HG02588 (cell line): ENCODE measurements around the gene COX4I1.

Source experiments
- ATAC-seq: cut with Tn5 transposase; IDR thresholded peaks from one replicate; pipeline ENCODE4 v1.9.1; 2021; ENCODE audit warnings: mild to moderate bottlenecking, moderate library complexity; ENCODE audit not compliant: unreplicated experiment

COX4I1 gene

GRCh38 chr16:85765767-85766166, 33.7 kb upstream of the COX4I1 start:
- no peak for ATAC-seq

- no peak for ATAC-seq
Measured at GRCh38 chr16:85767531-85767930, 32.0 kb upstream of the COX4I1 start.

GRCh38 chr16:85768199-85768598, 31.3 kb upstream of the COX4I1 start:
- no peak for ATAC-seq

DNA sequence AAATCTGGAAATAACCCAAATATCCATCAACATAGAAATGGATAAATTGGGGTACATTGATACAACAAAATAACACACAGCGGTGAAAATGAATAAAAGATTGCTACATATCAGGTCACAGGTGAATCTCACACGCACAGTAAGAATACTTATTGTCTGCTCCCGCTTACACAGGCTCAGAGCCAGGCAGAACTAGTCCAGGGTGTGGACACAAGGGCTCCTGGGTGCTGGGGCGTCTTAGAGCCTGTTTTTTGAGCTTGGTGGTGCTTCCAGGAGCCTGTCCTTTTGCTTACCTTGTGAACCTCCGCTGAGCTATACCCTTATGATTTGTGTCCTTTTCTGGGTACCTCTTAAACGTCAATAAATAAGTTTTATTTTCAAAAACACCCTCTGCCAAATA, 28.8 kb upstream of the COX4I1 start:
- ATAC-seq: no peak

DNA sequence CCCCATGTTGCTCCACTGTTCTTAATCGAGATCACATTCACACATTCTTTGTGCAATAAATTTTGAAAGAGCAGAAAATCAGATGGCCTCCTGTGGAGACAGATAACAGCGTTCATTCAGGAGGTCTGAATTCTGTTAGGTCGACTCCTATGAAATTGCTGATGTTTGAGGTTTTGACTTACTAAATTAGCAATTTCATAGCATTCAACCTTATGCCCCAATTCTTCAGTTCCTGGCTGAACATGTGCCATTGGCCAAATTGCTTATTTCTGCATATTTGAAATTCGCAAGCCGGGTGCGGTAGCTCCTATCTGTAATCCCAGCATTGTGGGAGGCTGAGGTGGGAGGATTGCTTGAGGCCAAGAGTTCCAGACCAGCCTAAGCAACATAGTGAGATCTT, 26.5 kb upstream of the COX4I1 start:
- no peak for ATAC-seq

DNA sequence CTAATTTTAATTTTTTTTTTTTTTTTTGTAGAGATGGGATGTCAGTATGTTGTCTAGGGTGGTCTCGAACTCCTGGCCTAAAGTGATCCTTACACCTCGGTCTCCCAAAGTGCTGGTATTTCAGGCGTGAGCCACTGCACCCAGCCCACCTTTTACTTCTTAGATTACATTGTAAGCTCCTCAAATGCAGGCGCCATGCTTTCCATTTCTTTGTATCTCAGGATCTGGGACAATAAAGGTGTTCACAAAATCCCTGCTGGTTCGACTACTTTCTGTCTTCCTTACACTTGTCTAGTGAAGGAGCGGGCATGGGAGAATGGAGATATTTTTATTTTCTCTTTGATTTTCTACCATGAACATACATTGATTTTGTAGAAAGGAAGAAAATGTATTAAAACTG, 25.4 kb upstream of the COX4I1 start:
- ATAC-seq: no peak

DNA sequence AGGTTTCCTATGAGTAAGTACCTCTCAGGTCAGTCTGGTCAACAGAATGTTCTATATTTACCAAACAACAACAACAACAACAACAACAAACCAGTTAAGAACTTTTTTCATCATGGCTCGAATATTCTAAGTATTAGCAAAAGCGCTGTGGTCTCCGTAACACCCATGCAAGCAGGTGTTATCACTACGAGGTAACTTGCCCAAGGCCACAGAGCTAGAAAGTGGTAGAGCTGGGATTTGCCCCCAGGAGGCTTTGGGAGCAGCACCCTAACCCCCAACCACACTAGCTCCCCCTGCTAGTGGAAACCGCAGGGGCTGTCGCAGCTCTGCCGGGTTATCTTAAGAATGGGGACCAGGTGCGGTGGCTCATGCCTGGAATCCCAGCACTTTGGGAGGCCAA, 24.7 kb upstream of the COX4I1 start:
- no peak for ATAC-seq

DNA sequence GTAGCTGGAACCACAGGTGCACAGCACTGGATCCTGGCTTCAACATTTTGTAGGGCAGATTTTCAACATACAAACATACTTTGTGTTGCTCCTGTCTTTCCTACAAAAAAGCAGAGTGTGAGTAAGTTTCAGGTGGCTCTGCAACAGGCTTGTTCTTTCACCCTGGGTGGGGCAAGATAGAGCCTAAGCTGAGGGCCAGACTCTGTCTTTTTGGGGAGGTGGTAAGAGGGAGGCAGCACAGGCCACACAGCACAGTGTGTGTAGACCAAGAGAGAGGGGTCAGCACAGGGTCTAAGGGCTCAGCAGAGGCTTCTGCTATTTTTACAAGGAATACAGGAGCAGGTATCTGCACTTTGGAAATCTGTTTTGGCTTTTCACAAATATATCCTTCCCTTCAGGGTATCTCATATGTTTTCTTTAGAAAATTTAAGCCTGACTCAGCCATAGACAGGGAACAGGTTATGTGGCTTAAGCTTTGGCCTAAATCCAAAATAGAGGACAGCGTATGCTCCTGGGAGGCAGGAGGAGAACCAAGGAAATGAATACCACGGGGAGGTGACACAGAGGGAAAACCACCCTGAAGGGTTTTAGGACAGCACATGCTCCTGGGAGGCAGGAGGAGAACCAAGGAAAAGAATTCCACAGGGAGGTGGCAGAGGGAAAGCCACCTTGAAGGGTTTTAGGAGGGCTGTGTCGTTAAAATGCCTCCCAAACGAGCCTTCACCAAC, 21.7 kb upstream of the COX4I1 start:
- no peak for ATAC-seq

DNA sequence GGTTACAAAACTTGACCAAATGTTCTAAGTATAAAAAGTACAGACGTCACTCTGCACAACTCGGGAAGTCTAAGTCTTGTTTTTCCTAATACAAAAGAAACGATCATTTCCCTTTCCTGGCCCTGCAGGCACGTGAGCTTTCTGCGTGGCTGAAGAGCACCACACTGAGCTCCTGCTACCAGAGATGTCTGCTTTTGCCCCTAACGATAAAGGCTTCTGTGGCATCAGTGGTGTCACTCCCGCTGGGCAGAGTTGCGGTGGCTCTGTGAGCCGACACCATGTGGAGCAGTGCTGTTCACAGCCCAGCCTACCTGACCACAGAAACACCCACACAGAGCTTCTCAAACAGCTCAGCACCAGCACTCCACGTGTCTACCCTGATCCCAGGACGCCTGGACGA, 20.6 kb upstream of the COX4I1 start:
- ATAC-seq: no peak

- ATAC-seq: no peak
Measured at GRCh38 chr16:85780281-85780680, 19.2 kb upstream of the COX4I1 start.

- no peak for ATAC-seq
Measured at GRCh38 chr16:85781156-85781555, 18.3 kb upstream of the COX4I1 start.

- ATAC-seq: no peak
Measured at GRCh38 chr16:85781695-85782370, 17.7 kb upstream of the COX4I1 start.

DNA sequence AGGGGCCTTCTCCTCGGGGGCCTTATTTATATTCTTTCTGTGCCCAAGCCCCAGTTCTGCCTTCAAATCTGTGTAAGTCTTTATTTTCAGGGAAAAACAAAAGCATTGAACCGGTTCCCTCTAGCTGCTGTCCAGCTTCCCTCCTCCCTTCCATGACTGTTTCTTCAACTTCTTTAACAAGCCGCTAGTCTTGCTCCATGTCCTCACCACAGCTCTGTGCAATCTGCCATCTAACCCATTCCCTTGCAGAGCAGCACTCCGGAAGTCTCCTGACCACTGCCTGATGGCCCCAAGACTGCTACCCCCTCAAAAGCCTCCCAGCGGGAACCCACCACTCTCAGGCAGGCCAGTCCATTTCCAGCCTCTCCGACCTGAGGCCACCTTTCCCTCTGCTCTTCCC, 17.0 kb upstream of the COX4I1 start:
- no peak for ATAC-seq

DNA sequence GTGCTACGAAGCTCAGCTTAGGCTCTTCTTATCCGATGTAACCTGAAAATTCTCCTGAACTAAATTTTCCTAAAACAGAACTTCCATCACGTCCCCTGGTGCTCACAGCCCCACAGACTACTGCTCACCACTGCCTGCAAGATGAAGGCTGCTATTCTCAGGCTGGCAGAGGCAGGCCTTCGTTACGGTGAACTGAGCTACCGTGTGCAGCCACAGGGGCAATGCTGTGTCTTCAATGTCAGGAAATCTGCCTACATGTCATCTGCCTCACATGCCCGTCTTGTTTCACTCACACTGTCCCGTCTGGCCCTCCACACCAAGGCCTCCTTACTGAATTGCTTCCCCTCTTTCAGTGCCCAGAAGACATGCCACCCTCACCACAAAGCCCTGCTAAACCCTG, 16.1 kb upstream of the COX4I1 start:
- no peak for ATAC-seq

GRCh38 chr16:85784813-85785212, 14.7 kb upstream of the COX4I1 start:
- ATAC-seq: no peak

GRCh38 chr16:85785927-85786326, 13.6 kb upstream of the COX4I1 start:
- no peak for ATAC-seq

DNA sequence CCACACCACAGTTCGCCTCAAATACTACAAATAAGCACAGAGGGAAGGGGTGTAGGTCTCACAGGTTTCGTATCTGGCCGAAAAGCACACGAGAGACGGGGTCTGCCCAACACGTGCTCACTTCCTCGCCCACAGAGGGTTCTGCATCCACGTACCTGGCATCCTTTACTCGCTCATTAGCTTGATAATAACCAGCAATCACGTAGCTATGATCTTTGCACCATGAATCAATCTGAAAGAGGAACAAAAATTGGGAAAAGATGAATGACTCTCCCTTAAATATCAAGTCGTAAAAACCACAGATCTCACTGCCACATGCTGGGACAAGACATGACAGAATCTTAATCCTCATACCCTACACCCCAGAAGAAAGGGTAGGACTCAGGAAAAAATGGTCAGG, 10.7 kb upstream of the COX4I1 start:
- ATAC-seq: no peak

- ATAC-seq: no peak
Measured at GRCh38 chr16:85789773-85790172, 9.7 kb upstream of the COX4I1 start.

DNA sequence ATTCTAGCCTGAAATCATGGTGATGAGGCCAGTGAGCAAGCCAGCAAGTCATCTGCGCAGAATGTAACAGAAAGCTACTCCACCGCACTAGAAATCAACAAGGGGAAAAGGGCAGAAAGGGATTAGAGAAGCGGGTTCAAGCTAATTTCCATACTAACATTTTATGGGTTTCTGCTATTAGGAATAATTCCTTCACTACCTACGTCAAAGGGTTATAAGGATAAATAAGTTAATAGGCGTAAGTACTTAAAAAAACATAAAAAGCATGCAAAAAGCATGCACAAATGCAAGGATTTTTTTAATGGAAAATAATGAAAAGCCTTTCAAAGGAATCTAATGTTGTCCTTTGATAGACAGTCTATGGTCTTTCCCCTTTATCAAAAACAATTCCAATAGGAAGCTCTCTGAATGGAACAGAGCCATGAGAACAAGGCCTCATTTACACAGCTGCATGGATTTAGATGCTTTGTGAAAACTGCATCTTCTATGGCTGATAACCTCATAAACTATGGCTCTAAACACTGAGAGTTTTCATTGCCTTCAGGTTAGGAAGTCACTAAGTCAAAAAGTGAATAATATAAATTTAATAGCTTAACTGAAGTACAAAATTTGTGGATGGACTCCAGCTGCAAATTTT, 5.7 kb upstream of the COX4I1 start:
- no peak for ATAC-seq

DNA sequence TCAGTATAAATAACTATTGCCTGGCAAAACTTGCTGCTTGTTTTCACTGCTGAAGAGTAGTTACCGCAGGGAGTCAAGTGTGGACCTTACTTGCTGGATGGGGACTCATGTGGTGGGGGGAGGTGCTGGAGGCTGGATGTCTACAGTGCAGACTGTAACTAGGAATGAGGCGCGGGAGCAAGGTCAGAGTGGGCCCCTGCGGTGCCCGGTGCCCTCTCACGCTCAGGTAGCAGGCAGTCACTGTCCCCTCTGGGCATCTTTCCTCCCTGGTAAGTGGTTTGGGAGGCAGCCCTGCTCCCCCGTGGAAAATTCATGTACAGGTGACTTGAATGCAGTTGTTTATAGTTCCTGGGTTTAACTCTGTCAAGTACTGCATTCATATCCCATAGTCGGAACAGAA, 4.8 kb upstream of the COX4I1 start:
- ATAC-seq: no peak

DNA sequence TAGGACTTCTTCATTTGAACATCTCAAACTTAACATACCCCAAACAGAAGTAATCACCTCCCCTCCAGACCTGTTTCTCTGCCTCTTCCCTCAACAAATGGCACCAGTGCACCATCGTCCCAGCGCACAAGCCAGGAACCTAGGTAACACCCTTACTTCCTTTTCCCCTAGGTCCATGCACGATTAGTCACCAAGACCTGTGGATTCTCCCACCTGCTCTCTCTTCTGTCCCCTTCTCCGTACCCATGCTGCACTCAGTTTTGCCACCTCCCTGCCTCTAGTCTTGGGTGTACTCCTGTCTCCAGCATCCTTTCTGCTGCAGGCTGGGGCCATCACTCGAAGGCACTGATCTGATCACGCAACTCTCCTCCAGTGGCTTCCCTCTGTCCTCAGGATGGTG, 3.3 kb upstream of the COX4I1 start:
- no peak for ATAC-seq

DNA sequence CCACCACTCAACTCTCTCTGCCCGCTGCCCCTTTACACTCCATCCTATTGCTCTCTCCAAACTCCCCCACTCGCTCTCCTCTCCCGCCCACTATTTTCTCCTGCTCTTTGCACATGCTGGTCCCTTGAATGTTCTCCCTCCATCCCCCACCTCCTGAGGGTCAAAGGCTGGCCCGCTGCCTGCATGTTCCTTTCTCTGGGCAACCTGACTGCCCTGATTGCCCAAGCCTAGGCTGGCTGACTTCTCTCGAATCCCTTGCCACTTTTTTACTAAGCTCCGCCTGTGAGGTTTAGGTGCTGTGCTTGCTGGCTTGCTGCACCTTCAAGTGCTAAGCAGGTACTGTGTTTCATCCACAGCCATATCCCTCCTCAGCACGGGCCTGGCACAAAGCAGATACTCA, 2.9 kb upstream of the COX4I1 start:
- no peak for ATAC-seq
